Adrenal gland (tissue), 12 donors: ENCODE results near the gene PGM1. TPM values are rescaled to one million over a fixed set of nuclear protein-coding genes. Genes with fewer than 3 reads are reported as not detected.

Experiments
- DNase-seq, 7 donors: peaks; one replicate each; pipeline ENCODE4 v3.0.0-alpha.2; 2019 to 2020
- H3K27ac ChIP-seq, 5 donors: fragments of 200-600 bp; sonication (generic) in 4 of 5; 1 replicate in 3 of 5; 2 replicates in 2 of 5; pipeline versions ENCODE4 v1.5.1 to v1.8.0; 2016 to 2020; ENCODE audit warnings: mild to moderate bottlenecking in 1 of 5
- H3K27me3 ChIP-seq: fragments of 200-600 bp; 2 replicates; pipeline ENCODE4 v1.8.0; 2021
- H3K36me3 ChIP-seq, 2 donors: fragments of 200-600 bp; replicated peaks in 1 of 2; 1 replicate in 1 of 2; 2 replicates in 1 of 2; pipeline versions ENCODE4 v1.5.1 to v1.8.0; 2018 to 2022
- H3K4me1 ChIP-seq, 2 donors: fragments of 200-600 bp; replicated peaks in 1 of 2; 1 replicate in 1 of 2; 2 replicates in 1 of 2; pipeline versions ENCODE4 v1.5.1 to v1.8.0; 2018 to 2021
- H3K4me3 ChIP-seq, 4 donors: fragments of 200-600 bp; sonication (generic) in 3 of 4; one replicate each; pipeline ENCODE4 v1.5.1; 2016 to 2018
- H3K9me3 ChIP-seq, 3 donors: fragments of 200-600 bp; sonication (generic) in 1 of 3; replicated peaks in 1 of 3; 1 replicate in 2 of 3; 2 replicates in 1 of 3; pipeline versions ENCODE4 v1.5.1 to v1.8.0; 2016 to 2021
- CTCF ChIP-seq, 6 experiments: fragments of 450-650 bp in 4 of 6; fragments of 200-600 bp in 2 of 6; sonication (generic) in 1 of 6; IDR thresholded peaks; 1 replicate in 5 of 6; 2 replicates in 1 of 6; pipeline versions ENCODE4 v1.5.1 to v1.8.0; 2016 to 2021; ENCODE audit warnings: antibody characterized with exemption in 6 of 6, mild to moderate bottlenecking in 2 of 6, moderate library complexity in 1 of 6
- POLR2A ChIP-seq, 2 donors: fragments of 450-650 bp; IDR thresholded peaks; one replicate each; pipeline ENCODE4 v1.6.1; 2017; ENCODE audit warnings: antibody characterized with exemption in 2 of 2, mild to moderate bottlenecking in 2 of 2, moderate library complexity in 1 of 2
- WGBS, 4 donors: extraction: QIAGEN DNeasy Blood & Tissue Kit in 2 of 4; methylation state at CpG; one replicate each; pipeline versions ENCODE4 v1.1.5 to v1.1.7; 2013 to 2017; 5-methylcytosine and 5-hydroxymethylcytosine counted together
- intact Hi-C, 2 donors: fragments of 100-400 bp; cut with DNase I; formaldehyde crosslinking; loops; one replicate each; pipeline versions ENCODE4 v1.14.1 to v1.15.0; 2022 to 2023
- polyA plus RNA-seq, 3 donors: library from polyadenylated mRNA; stranded (reverse); fragments of 200-250 nt in 2 of 3; fragments of 350-450 nt in 1 of 3; fragmentation: Illumina TruSeq in 1 of 3; extraction: RNeasy Lipid Tissue Mini Kit (QIAGEN cat#74804) in 1 of 3; gene quantifications; one replicate each; pipeline ENCODE4 v1.2.3, GENCODE V29; 2013 to 2014
- total RNA-seq, 9 donors: library from RNA; depleted of rRNA in 4 of 9; stranded (reverse); fragments of >200 nt in 4 of 9; fragments of 120-200 nt in 1 of 9; fragmentation: NEBNext Ultra II Directional in 1 of 9; extraction: Animal tissue kit (Norgen Biotek cat#: 25700) in 1 of 9; gene quantifications; one replicate each; pipeline versions ENCODE4 v1.1.0 to v1.2.4, GENCODE V29; 2013 to 2023
- donor health status: healthy with polysubstance abuse.
- donor health status: Bipolar disorder and iron deficiency.
- donor health status: DM: yes; HTN: yes; CAD: no.
- donor health status: DM: no; HTN: no; CAD: no.
- donor health status: DM: no; HTN: no; CAD: no.
- donor health status: DM: yes; HTN: yes; CAD: no.

Gene PGM1
- total and polyA plus RNA-seq, 12 donors = 11.9 to 156 (median 120) TPM

GRCh38 chr1:63548303-63548702, 44.9 kb upstream of the PGM1 start:
- Histone ChIP-seq H3K36me3 (no peaks in the 10 kb centered on the region), H3K4me3 (no peak overlapping the region), H3K4me1 (peaks cover 6% of the 10 kb centered on the region in 2 donors), H3K9me3 (no peaks in the 10 kb centered on the region), H3K27me3 (no peaks in the 10 kb centered on the region), H3K27ac (no peak overlapping the region)
- intact Hi-C loops = no loop called here
- no peak for TF ChIP-seq POLR2A (IDR thresholded peaks at IDR 0.05)
- TF ChIP-seq CTCF (IDR thresholded peaks at IDR 0.05) = no peak
- 85 to 90% (median 89%) methylated on average over 2 of the region's 2 CpGs for WGBS, 4 donors
- no peak for DNase-seq

GRCh38 chr1:63548877-63549276, 44.3 kb upstream of the PGM1 start:
- H3K27me3 ChIP-seq = no peaks in the 10 kb centered on the region
- H3K36me3 ChIP-seq = no peaks in the 10 kb centered on the region
- H3K4me3 ChIP-seq = no peak overlapping the region
- DNase-seq = no peak
- H3K27ac ChIP-seq = no peak overlapping the region
- H3K4me1 ChIP-seq = peaks cover 6 to 7% of the 10 kb centered on the region in 2 donors
- TF ChIP-seq CTCF (IDR thresholded peaks at IDR 0.05) = no peak
- TF ChIP-seq POLR2A (IDR thresholded peaks at IDR 0.05) = no peak
- 94 to 96% (median 96%) methylated on average over 12 to 13 of the region's 13 CpGs for WGBS, 4 donors
- no peaks in the 10 kb centered on the region for H3K9me3 ChIP-seq
- intact Hi-C loops = no loop called here

GRCh38 chr1:63555480-63555879, 37.7 kb upstream of the PGM1 start:
- H3K4me1 ChIP-seq = peaks cover 6 to 7% of the 10 kb centered on the region in 2 donors
- intact Hi-C loops = no loop called here
- DNase-seq = no peak
- TF ChIP-seq POLR2A (IDR thresholded peaks at IDR 0.05) (no peak), CTCF (IDR thresholded peaks at IDR 0.05) (no peak)
- no peak overlapping the region for H3K4me3 ChIP-seq
- no peaks in the 10 kb centered on the region for H3K9me3 ChIP-seq
- no peak overlapping the region for H3K27ac ChIP-seq
- no peaks in the 10 kb centered on the region for H3K36me3 ChIP-seq
- no peaks in the 10 kb centered on the region for H3K27me3 ChIP-seq

GRCh38 chr1:63557365-63557987, 35.7 kb upstream of the PGM1 start:
- intact Hi-C loops = no loop called here
- TF ChIP-seq CTCF (IDR thresholded peaks at IDR 0.05) (peak in 4 of 6 experiments; percentile 36 to 54 (median 44)), POLR2A (IDR thresholded peaks at IDR 0.05) (no peak)
- peaks cover 5 to 7% of the 10 kb centered on the region in 2 donors for H3K4me1 ChIP-seq
- H3K27me3 ChIP-seq = no peaks in the 10 kb centered on the region
- no peak overlapping the region for H3K27ac ChIP-seq
- no peak overlapping the region for H3K4me3 ChIP-seq
- peak in 4 of 7 donors; percentile 19 to 53 (median 43) for DNase-seq
- H3K36me3 ChIP-seq = no peaks in the 10 kb centered on the region
- no peaks in the 10 kb centered on the region for H3K9me3 ChIP-seq
- 73 to 78% (median 75%) methylated on average over 6 of the region's 6 CpGs for WGBS, 4 donors
